MM.1S (cell line): ENCODE measurements around the gene MST1R.

Experiments used
- EZH2 ChIP-seq: fragments of 300-600 bp; sonication (generic); optimal IDR thresholded peaks from 2 replicates; pipeline ENCODE3; 2017; ENCODE audit warnings: low read depth, mild to moderate bottlenecking, antibody characterized with exemption, low read length, mixed read lengths
- TF ChIP-seq, protein P1 (sequence below): fragments of 300-600 bp; sonication (generic); IDR thresholded peaks from 2 replicates; pipeline ENCODE4 v1.5.1; 2016; ENCODE audit warnings: antibody characterized with exemption, low read length, mixed read lengths

- TF ChIP-seq, protein P1, sequence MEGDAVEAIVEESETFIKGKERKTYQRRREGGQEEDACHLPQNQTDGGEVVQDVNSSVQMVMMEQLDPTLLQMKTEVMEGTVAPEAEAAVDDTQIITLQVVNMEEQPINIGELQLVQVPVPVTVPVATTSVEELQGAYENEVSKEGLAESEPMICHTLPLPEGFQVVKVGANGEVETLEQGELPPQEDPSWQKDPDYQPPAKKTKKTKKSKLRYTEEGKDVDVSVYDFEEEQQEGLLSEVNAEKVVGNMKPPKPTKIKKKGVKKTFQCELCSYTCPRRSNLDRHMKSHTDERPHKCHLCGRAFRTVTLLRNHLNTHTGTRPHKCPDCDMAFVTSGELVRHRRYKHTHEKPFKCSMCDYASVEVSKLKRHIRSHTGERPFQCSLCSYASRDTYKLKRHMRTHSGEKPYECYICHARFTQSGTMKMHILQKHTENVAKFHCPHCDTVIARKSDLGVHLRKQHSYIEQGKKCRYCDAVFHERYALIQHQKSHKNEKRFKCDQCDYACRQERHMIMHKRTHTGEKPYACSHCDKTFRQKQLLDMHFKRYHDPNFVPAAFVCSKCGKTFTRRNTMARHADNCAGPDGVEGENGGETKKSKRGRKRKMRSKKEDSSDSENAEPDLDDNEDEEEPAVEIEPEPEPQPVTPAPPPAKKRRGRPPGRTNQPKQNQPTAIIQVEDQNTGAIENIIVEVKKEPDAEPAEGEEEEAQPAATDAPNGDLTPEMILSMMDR = no peak
- TF ChIP-seq EZH2 = no peak
Measured at GRCh38 chr3:49844464-49845183, 59.0 kb downstream of the MST1R start.
